B cell (primary cell): ENCODE results near the gene CAPRIN2. TPM values are rescaled to one million over a fixed set of nuclear protein-coding genes. Genes with fewer than 3 reads are reported as not detected.

ENCODE experiments used
- ATAC-seq: fragments of 200-7000 bp; cut with Tn5 transposase; one replicate; pipeline ENCODE4 v1.10.0; 2021; ENCODE audit warnings: low read depth, mild to moderate bottlenecking, moderate number of reproducible peaks, moderate library complexity
- CTCF ChIA-PET: fragments of 350-600 bp; sonication (Branson Sonifier 250); formaldehyde crosslinking; loops from one replicate; lab custom pipeline; 2021; ENCODE audit warnings: antibody characterized with exemption, inconsistent platforms; lab: Charles Lee
- POLR2A ChIA-PET: fragments of 350-600 bp; sonication (Branson Sonifier 250); formaldehyde crosslinking; loops from one replicate; lab custom pipeline; 2021; ENCODE audit warnings: antibody characterized with exemption; lab: Charles Lee
- DNase-seq: peaks from one replicate; pipeline ENCODE4 v3.0.0; 2013
- H2AFZ ChIP-seq: 2 replicates; pipeline ENCODE4 v1.6.1; 2012; ENCODE audit warnings: mild to moderate bottlenecking, low read depth, low read length; ENCODE audit not compliant: insufficient read depth, poor library complexity, severe bottlenecking
- H3K27ac ChIP-seq, 2 donors: 1 replicate in 1 of 2; 2 replicates in 1 of 2; pipeline ENCODE4 v1.5.1; 2012 to 2013; ENCODE audit warnings: low read length in 2 of 2, mild to moderate bottlenecking in 2 of 2, moderate library complexity in 1 of 2
- H3K27me3 ChIP-seq, 4 experiments: fragments of 200-600 bp in 1 of 4; sonication (generic) in 1 of 4; replicated peaks in 1 of 4; 1 replicate in 2 of 4; 2 replicates in 2 of 4; pipeline versions ENCODE4 v1.6.1 to v1.7.0; 2013 to 2016; ENCODE audit warnings: low read length in 3 of 4, mild to moderate bottlenecking in 2 of 4, mixed read lengths in 1 of 4, moderate library complexity in 1 of 4; ENCODE audit not compliant: insufficient read depth in 4 of 4, control insufficient read depth in 3 of 4; ENCODE audit errors: control extremely low read depth in 1 of 4
- H3K36me3 ChIP-seq, 2 experiments: replicated peaks in 1 of 2; 1 replicate in 1 of 2; 2 replicates in 1 of 2; pipeline versions ENCODE4 v1.6.1 to v1.7.1; 2013; ENCODE audit warnings: low read length in 1 of 2; ENCODE audit not compliant: insufficient read depth in 2 of 2, control insufficient read depth in 1 of 2; ENCODE audit errors: control extremely low read depth in 1 of 2, extremely low read depth in 1 of 2
- H3K4me1 ChIP-seq, 2 donors: fragments of 200-600 bp in 1 of 2; sonication (generic) in 1 of 2; 1 replicate in 1 of 2; 2 replicates in 1 of 2; pipeline versions ENCODE4 v1.5.1 to v1.6.1; 2013 to 2017; ENCODE audit warnings: low read length in 2 of 2; ENCODE audit not compliant: control insufficient read depth in 2 of 2, insufficient read depth in 2 of 2
- H3K4me2 ChIP-seq: replicated peaks from 2 replicates; pipeline ENCODE3; 2012; ENCODE audit warnings: mild to moderate bottlenecking, low read depth, low read length; ENCODE audit not compliant: poor library complexity, severe bottlenecking
- H3K4me3 ChIP-seq, 5 experiments: fragments of 200-600 bp in 1 of 5; sonication (generic) in 1 of 5; 1 replicate in 3 of 5; 2 replicates in 2 of 5; pipeline versions ENCODE4 v1.5.1 to v1.7.0; 2011 to 2016; ENCODE audit warnings: low read length in 4 of 5, mild to moderate bottlenecking in 4 of 5, low read depth in 2 of 5, control low read depth in 1 of 5, moderate library complexity in 1 of 5; ENCODE audit not compliant: insufficient read depth in 1 of 5; ENCODE audit errors: control extremely low read depth in 1 of 5, extremely low read depth in 1 of 5
- H3K79me2 ChIP-seq: fragments of 200-600 bp; sonication (generic); one replicate; pipeline ENCODE4 v1.6.0; 2016; ENCODE audit warnings: low read length; ENCODE audit not compliant: control insufficient read depth, insufficient read depth
- H3K9ac ChIP-seq: fragments of 200-600 bp; sonication (generic); 2 replicates; pipeline ENCODE4 v1.6.1; 2017; ENCODE audit warnings: mild to moderate bottlenecking, low read length, moderate library complexity
- H3K9me3 ChIP-seq, 3 donors: one replicate each; pipeline versions ENCODE4 v1.6.1 to v1.7.1; 2013; ENCODE audit warnings: low read length in 2 of 3; ENCODE audit not compliant: control insufficient read depth in 2 of 3, insufficient read depth in 1 of 3; ENCODE audit errors: control extremely low read depth in 1 of 3
- H4K20me1 ChIP-seq: 2 replicates; pipeline ENCODE4 v1.6.0; 2012; ENCODE audit warnings: mild to moderate bottlenecking, low read length; ENCODE audit not compliant: insufficient read depth, control insufficient read depth, poor library complexity, severe bottlenecking
- H3K27ac Mint-ChIP-seq: one replicate; pipeline ENCODE4 v1.8.0; 2021; ENCODE audit warnings: mixed read lengths
- H3K27me3 Mint-ChIP-seq: one replicate; pipeline ENCODE4 v1.8.0; 2021; ENCODE audit warnings: mixed read lengths
- H3K4me1 Mint-ChIP-seq: one replicate; pipeline ENCODE4 v1.8.0; 2021; ENCODE audit warnings: mixed read lengths
- H3K4me3 Mint-ChIP-seq: one replicate; pipeline ENCODE4 v1.8.0; 2021; ENCODE audit warnings: mixed read lengths
- H3K9me3 Mint-ChIP-seq: one replicate; pipeline ENCODE4 v1.8.0; 2022; ENCODE audit warnings: mixed read lengths; ENCODE audit not compliant: insufficient read depth
- EZH2 ChIP-seq: IDR thresholded peaks from 2 replicates; pipeline ENCODE4 v1.6.1; 2012; ENCODE audit warnings: borderline replicate concordance, low read depth, mild to moderate bottlenecking, moderate library complexity, low read length; ENCODE audit not compliant: insufficient read depth, poor library complexity, severe bottlenecking
- WGBS: methylation state at CpG from one replicate; pipeline ENCODE4 v1.1.5; 2013; ENCODE audit warnings: missing lambda C conversion rate; ENCODE audit not compliant: insufficient coverage; 5-methylcytosine and 5-hydroxymethylcytosine counted together
- intact Hi-C: fragments of 100-400 bp; cut with micrococcal nuclease; formaldehyde crosslinking; loops from one replicate; pipeline ENCODE4 v1.10.0; 2022
- polyA plus RNA-seq: library from polyadenylated mRNA; depleted of rRNA; stranded (reverse); fragments of >200 nt; gene quantifications from 2 replicates; pipeline ENCODE4 v1.2.3, GENCODE V29; 2012
- total RNA-seq, 2 donors: library from RNA; stranded (reverse); fragments of 120-200 nt in 1 of 2; gene quantifications; 1 replicate in 1 of 2; 2 replicates in 1 of 2; pipeline versions ENCODE4 v1.2.3 to v1.2.4, GENCODE V29; 2013 to 2022
- TF ChIP-seq, protein P1 (sequence below): fragments of 200-600 bp; IDR thresholded peaks from one replicate; pipeline ENCODE4 v1.8.0; 2022; ENCODE audit warnings: antibody characterized with exemption, mild to moderate bottlenecking

CAPRIN2 gene
- total and polyA plus RNA-seq, 2 donors (not counting 1 experiment from before 2014, with no cell fraction given), result 31.3 to 57.8 TPM

DNA sequence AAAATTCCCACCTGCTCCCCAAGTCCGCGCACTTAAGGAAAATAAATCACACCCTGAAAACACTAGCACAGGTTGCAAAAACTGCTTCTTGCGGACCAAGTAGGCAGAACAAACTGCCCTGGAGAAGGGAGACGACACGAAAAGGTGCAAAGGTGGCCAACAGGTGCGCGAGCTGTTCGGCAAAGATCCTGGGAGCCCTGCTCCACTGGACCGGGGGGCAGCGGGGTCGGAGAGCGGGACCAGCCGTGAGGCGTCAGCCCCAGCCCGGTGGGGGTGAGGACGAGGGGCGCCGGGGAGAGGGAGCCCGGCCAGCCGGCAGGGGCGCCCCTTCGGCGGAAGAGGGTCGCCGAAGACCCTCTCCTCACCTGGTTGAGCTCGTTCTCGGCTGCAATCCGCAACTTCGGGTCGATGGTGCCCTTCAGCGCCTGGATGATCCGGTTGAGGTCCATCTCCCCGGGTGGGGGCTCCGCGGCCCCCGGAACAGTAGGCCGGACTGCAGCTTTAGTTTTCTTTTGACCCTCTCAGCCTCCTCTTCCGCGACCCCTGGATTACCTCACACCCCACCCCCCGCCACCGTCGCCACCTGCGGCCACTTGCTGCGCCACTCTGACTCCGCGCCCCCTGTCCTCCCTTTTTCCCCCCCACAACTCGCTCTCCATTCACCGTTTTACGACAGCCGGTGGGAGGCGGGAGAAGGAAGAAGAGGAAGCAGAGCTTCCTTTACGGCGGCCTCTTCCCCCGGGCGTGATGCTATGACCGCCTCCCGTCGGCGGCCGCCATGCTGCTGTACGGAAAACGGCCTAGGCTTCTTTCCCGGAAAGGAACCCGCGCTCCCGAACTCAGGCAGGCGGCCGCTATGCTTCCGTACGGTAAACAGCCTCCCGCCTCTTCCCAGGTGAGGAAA lies 59.3 kb downstream of the CAPRIN2 start, which contains the start of gene IPO8:
TSS of gene IPO8 (minus strand) at position 671 of the 904 bp plus-strand sequence. CDS start at position 449, 222 bp downstream.
- Histone ChIP-seq H3K4me2 (peak within 1 kb of the TSS; percentile 86), H3K79me2 (peaks cover 48% of the 10 kb centered on the region), H4K20me1 (peaks cover 15% of the 10 kb centered on the region), H3K4me3 (peak within 1 kb of the TSS; percentile 79 to 95 (median 89)), H2AFZ (peak within 1 kb of the TSS; percentile 97), H3K36me3 (no peaks in the 10 kb centered on the region), H3K9ac (peak within 1 kb of the TSS; percentile 95), H3K27ac (peak within 1 kb of the TSS; percentile 68 to 88), H3K27me3 (no peaks in the 10 kb centered on the region), H3K9me3 (no peaks in the 10 kb centered on the region), H3K4me1 (peaks cover 27% of the 10 kb centered on the region in 2 donors)
- ChIA-PET POLR2A (interaction anchor here (0.5 to 1.4 kb wide), 4 partner anchors 10 to 1315 kb away, joined by 3 to 7 read pairs (median 4); partner anchors contain the start of genes CAPRIN2 and ERGIC2), CTCF (interaction anchor here (0.7 to 2.5 kb wide), 11 partner anchors 10 to 621 kb away, joined by 3 to 11 read pairs (median 4); partner anchors contain the start of gene CAPRIN2)
- WGBS, result 0% methylated on average over 57 of the region's 71 CpGs
- Mint-ChIP-seq H3K4me1 (peaks cover 42% of the 10 kb centered on the region), H3K4me3 (peak within 1 kb of the TSS; percentile 97), H3K27me3 (no peaks in the 10 kb centered on the region), H3K9me3 (no peaks in the 10 kb centered on the region), H3K27ac (peak within 1 kb of the TSS; percentile 97)
- TF ChIP-seq, protein P1, sequence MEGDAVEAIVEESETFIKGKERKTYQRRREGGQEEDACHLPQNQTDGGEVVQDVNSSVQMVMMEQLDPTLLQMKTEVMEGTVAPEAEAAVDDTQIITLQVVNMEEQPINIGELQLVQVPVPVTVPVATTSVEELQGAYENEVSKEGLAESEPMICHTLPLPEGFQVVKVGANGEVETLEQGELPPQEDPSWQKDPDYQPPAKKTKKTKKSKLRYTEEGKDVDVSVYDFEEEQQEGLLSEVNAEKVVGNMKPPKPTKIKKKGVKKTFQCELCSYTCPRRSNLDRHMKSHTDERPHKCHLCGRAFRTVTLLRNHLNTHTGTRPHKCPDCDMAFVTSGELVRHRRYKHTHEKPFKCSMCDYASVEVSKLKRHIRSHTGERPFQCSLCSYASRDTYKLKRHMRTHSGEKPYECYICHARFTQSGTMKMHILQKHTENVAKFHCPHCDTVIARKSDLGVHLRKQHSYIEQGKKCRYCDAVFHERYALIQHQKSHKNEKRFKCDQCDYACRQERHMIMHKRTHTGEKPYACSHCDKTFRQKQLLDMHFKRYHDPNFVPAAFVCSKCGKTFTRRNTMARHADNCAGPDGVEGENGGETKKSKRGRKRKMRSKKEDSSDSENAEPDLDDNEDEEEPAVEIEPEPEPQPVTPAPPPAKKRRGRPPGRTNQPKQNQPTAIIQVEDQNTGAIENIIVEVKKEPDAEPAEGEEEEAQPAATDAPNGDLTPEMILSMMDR, result peak; percentile 55
- TF ChIP-seq EZH2, result no peak
- ATAC-seq (peak; percentile 92), DNase-seq (peak; percentile 90)
- intact Hi-C loops, result loop anchor here (1.0 to 10.0 kb wide), 4 partner anchors 60 to 1759 kb away; partner anchors contain the start of genes DDX11 and ERGIC2
